Adipocyte (in vitro differentiated cells): Measurements from ENCODE around the gene MKNK2.
"Not testable (repeated sequence)": the region's sequence is repeated elsewhere in the genome, so short reads cannot be mapped to it uniquely, and the experiment has no call there.

Experiments
- DNase-seq: peaks from one replicate; pipeline ENCODE4 v3.0.0-alpha.2; 2015; ENCODE audit warnings: low read depth
- H3K27me3 ChIP-seq: replicated peaks from 2 replicates; pipeline ENCODE4 v1.7.0; 2013; ENCODE audit warnings: mild to moderate bottlenecking, low read length, moderate library complexity; ENCODE audit not compliant: control insufficient read depth, insufficient read depth
- H3K36me3 ChIP-seq: 2 replicates; pipeline ENCODE4 v1.7.0; 2013; ENCODE audit warnings: low read length, mild to moderate bottlenecking, moderate library complexity; ENCODE audit not compliant: control insufficient read depth, insufficient read depth, severe bottlenecking
- H3K4me1 ChIP-seq: 2 replicates; pipeline ENCODE4 v1.7.0; 2013; ENCODE audit warnings: mild to moderate bottlenecking, low read length, moderate library complexity; ENCODE audit not compliant: control insufficient read depth, insufficient read depth
- H3K4me3 ChIP-seq: 2 replicates; pipeline ENCODE4 v1.7.0; 2013; ENCODE audit warnings: mild to moderate bottlenecking, low read length, moderate library complexity
- H3K9ac ChIP-seq: 2 replicates; pipeline ENCODE4 v1.7.0; 2013; ENCODE audit warnings: mild to moderate bottlenecking, low read length, moderate library complexity
- H3K9me3 ChIP-seq: 2 replicates; pipeline ENCODE4 v1.7.0; 2013; ENCODE audit warnings: mild to moderate bottlenecking, low read length, moderate library complexity; ENCODE audit not compliant: control insufficient read depth

MKNK2 gene

GRCh38 chr19:2050991-2051772 lies at the start of gene MKNK2:
Gene MKNK2, minus strand, starts transcription at chr19:2051244. Its CDS starts 393 bp downstream, at chr19:2050851.
- peaks cover 21% of the 10 kb centered on the region for H3K36me3 ChIP-seq
- H3K4me3 ChIP-seq, result peak within 1 kb of the TSS; percentile 98
- no peaks in the 10 kb centered on the region for H3K9me3 ChIP-seq
- no peaks in the 10 kb centered on the region for H3K27me3 ChIP-seq
- H3K4me1 ChIP-seq, result peaks cover 49% of the 10 kb centered on the region
- H3K9ac ChIP-seq, result peak within 1 kb of the TSS; percentile 99
- peak; percentile 97 for DNase-seq

- H3K4me3 ChIP-seq, result no peak overlapping the region
- peaks cover 50% of the 10 kb centered on the region for H3K36me3 ChIP-seq
- peaks cover 7% of the 10 kb centered on the region for H3K4me1 ChIP-seq
- no peaks in the 10 kb centered on the region for H3K9me3 ChIP-seq
- DNase-seq, result no peak
- H3K27me3 ChIP-seq, result no peaks in the 10 kb centered on the region
- H3K9ac ChIP-seq, result no peak overlapping the region
Measured at GRCh38 chr19:2100719-2101061, 49.6 kb upstream of the MKNK2 start.

- H3K4me1 ChIP-seq, result peaks cover 8% of the 10 kb centered on the region
- no peak for DNase-seq
- H3K36me3 ChIP-seq, result peaks cover 47% of the 10 kb centered on the region
Measured at GRCh38 chr19:2099937-2100718, 49.1 kb upstream of the MKNK2 start.

GRCh38 chr19:2099054-2099501 lies 48.0 kb upstream of the MKNK2 start:
- Histone ChIP-seq H3K36me3 (peaks cover 40% of the 10 kb centered on the region), H3K4me1 (peaks cover 16% of the 10 kb centered on the region), H3K4me3 (no peak overlapping the region), H3K27me3 (no peaks in the 10 kb centered on the region), H3K9me3 (no peaks in the 10 kb centered on the region), H3K9ac (no peak overlapping the region)
- no peak for DNase-seq

More at GRCh38 chr19:2099937-2100718, 49.1 kb upstream of the MKNK2 start:
- Histone ChIP-seq H3K9ac (no peak overlapping the region), H3K9me3 (no peaks in the 10 kb centered on the region), H3K27me3 (no peaks in the 10 kb centered on the region), H3K4me3 (no peak overlapping the region)

- no peaks in the 10 kb centered on the region for H3K27me3 ChIP-seq
- H3K9me3 ChIP-seq, result no peaks in the 10 kb centered on the region
- no peak overlapping the region for H3K9ac ChIP-seq
- peak overlapping the region; percentile 78 for H3K4me3 ChIP-seq
- peaks cover 30% of the 10 kb centered on the region for H3K36me3 ChIP-seq
- DNase-seq, result no peak
- peaks cover 19% of the 10 kb centered on the region for H3K4me1 ChIP-seq
Measured at GRCh38 chr19:2097886-2098327, 46.9 kb upstream of the MKNK2 start.

GRCh38 chr19:2097203-2097885 lies 46.3 kb upstream of the MKNK2 start:
- Histone ChIP-seq H3K4me3 (peak overlapping the region; percentile 78), H3K9ac (peak overlapping the region; percentile 74), H3K4me1 (peaks cover 23% of the 10 kb centered on the region), H3K9me3 (no peaks in the 10 kb centered on the region), H3K36me3 (peaks cover 28% of the 10 kb centered on the region), H3K27me3 (no peaks in the 10 kb centered on the region)
- DNase-seq, result no peak

GRCh38 chr19:2096480-2097202 lies 45.6 kb upstream of the MKNK2 start, which contains the start of gene IZUMO4:
Gene IZUMO4, plus strand, starts transcription at chr19:2096915. Its CDS starts 31 bp downstream, at chr19:2096946.
- Histone ChIP-seq H3K4me1 (peaks cover 26% of the 10 kb centered on the region), H3K4me3 (peak within 1 kb of the TSS; percentile 91), H3K9me3 (no peaks in the 10 kb centered on the region), H3K9ac (peak within 1 kb of the TSS; percentile 92), H3K36me3 (peaks cover 22% of the 10 kb centered on the region), H3K27me3 (no peaks in the 10 kb centered on the region)
- DNase-seq, result peak; percentile 99

- H3K36me3 ChIP-seq, result peaks cover 16% of the 10 kb centered on the region
- DNase-seq, result peak; percentile 94
- peaks cover 26% of the 10 kb centered on the region for H3K4me1 ChIP-seq
- H3K9me3 ChIP-seq, result no peaks in the 10 kb centered on the region
- H3K27me3 ChIP-seq, result no peaks in the 10 kb centered on the region
- peak within 1 kb of the TSS; percentile 92 for H3K9ac ChIP-seq
- H3K4me3 ChIP-seq, result peak within 1 kb of the TSS; percentile 91
Measured at GRCh38 chr19:2096034-2096479, 45.0 kb upstream of the MKNK2 start, which contains the start of gene MOB3A. Gene MOB3A, minus strand, starts transcription at chr19:2096326. Its CDS starts 17,766 bp downstream, at chr19:2078560.

GRCh38 chr19:2091926-2092525 lies 41.0 kb upstream of the MKNK2 start:
- not testable (repeated sequence) for H3K9me3 ChIP-seq, H3K9ac ChIP-seq, DNase-seq, H3K36me3 ChIP-seq, H3K27me3 ChIP-seq, H3K4me3 ChIP-seq
- peaks cover 45% of the 10 kb centered on the region for H3K4me1 ChIP-seq

- H3K36me3 ChIP-seq, result peaks cover 5% of the 10 kb centered on the region
- no peak overlapping the region for H3K9ac ChIP-seq
- H3K4me3 ChIP-seq, result no peak overlapping the region
- H3K4me1 ChIP-seq, result peaks cover 40% of the 10 kb centered on the region
- DNase-seq, result no peak
- no peaks in the 10 kb centered on the region for H3K27me3 ChIP-seq
- no peaks in the 10 kb centered on the region for H3K9me3 ChIP-seq
Measured at GRCh38 chr19:2089727-2090053, 38.6 kb upstream of the MKNK2 start.
